Left ventricle myocardium inferior (tissue), 1 donor: ENCODE results near the gene LMBR1L. TPM values are rescaled to one million over a fixed set of nuclear protein-coding genes. Genes with fewer than 3 reads are reported as not detected.
"Not testable (repeated sequence)": the region's sequence is repeated elsewhere in the genome, so short reads cannot be mapped to it uniquely, and the experiment has no call there.

Source experiments
- DNase-seq: peaks from one replicate; pipeline ENCODE4 v3.0.0-alpha.2; 2020
- H3K27ac ChIP-seq: fragments of 200-600 bp; replicated peaks from 2 replicates; pipeline ENCODE4 v1.8.0; 2021
- H3K27me3 ChIP-seq: fragments of 200-600 bp; 2 replicates; pipeline ENCODE4 v1.8.0; 2021; ENCODE audit warnings: low read depth
- H3K36me3 ChIP-seq: fragments of 200-600 bp; 2 replicates; pipeline ENCODE4 v1.8.0; 2021
- H3K4me1 ChIP-seq: fragments of 200-600 bp; 2 replicates; pipeline ENCODE4 v1.8.0; 2021
- H3K4me3 ChIP-seq: fragments of 200-600 bp; 2 replicates; pipeline ENCODE4 v1.8.0; 2021; ENCODE audit warnings: mild to moderate bottlenecking, moderate library complexity
- H3K9me3 ChIP-seq: fragments of 200-600 bp; replicated peaks from 2 replicates; pipeline ENCODE4 v1.8.0; 2021
- intact Hi-C: fragments of 100-400 bp; cut with micrococcal nuclease; formaldehyde crosslinking; loops from one replicate; pipeline ENCODE4 v1.11.0; 2022
- total RNA-seq: library from RNA; stranded (reverse); fragmentation: NEBNext Ultra II Directional; extraction: Animal tissue kit (Norgen Biotek cat#: 25700); gene quantifications from one replicate; pipeline ENCODE4 v1.2.1, GENCODE V29; 2021
- TF ChIP-seq, protein P1 (sequence below): fragments of 200-600 bp; IDR thresholded peaks from 2 replicates; pipeline ENCODE4 v1.8.0; 2021; ENCODE audit warnings: antibody characterized with exemption, mild to moderate bottlenecking, borderline replicate concordance
- donor health status: DM: no; HTN: yes; CAD: no; lungs with severe emphysema.

LMBR1L gene
- total RNA-seq, 1 donor from 2014 or later: 27.5 TPM

DNA sequence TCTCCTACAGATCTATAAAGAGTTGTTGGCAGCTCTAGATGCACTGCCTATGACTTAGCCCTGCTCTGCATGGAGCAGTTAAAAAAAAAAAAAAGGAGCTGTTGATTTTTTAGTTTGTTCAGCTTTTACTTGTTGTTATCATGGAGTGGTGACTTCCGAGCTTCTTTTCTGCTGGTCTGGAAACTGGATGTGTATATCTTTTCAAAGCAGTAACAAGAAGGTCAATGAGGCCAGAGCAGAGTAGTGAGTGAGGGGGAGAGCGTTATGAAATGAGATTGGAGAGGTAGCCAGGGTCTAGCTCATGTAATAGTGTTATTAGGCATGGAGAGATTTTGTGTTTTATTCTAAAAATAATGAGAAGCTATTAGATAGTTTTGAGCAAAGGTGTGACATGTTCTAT is 33.7 kb upstream of the LMBR1L start:
- intact Hi-C loops: no loop called here
- Histone ChIP-seq H3K4me1 (no peaks in the 10 kb centered on the region), H3K36me3 (no peaks in the 10 kb centered on the region), H3K4me3 (no peak overlapping the region), H3K27ac (no peak overlapping the region), H3K9me3 (no peaks in the 10 kb centered on the region), H3K27me3 (no peaks in the 10 kb centered on the region)
- TF ChIP-seq, protein P1, sequence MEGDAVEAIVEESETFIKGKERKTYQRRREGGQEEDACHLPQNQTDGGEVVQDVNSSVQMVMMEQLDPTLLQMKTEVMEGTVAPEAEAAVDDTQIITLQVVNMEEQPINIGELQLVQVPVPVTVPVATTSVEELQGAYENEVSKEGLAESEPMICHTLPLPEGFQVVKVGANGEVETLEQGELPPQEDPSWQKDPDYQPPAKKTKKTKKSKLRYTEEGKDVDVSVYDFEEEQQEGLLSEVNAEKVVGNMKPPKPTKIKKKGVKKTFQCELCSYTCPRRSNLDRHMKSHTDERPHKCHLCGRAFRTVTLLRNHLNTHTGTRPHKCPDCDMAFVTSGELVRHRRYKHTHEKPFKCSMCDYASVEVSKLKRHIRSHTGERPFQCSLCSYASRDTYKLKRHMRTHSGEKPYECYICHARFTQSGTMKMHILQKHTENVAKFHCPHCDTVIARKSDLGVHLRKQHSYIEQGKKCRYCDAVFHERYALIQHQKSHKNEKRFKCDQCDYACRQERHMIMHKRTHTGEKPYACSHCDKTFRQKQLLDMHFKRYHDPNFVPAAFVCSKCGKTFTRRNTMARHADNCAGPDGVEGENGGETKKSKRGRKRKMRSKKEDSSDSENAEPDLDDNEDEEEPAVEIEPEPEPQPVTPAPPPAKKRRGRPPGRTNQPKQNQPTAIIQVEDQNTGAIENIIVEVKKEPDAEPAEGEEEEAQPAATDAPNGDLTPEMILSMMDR: no peak
- no peak for DNase-seq

DNA sequence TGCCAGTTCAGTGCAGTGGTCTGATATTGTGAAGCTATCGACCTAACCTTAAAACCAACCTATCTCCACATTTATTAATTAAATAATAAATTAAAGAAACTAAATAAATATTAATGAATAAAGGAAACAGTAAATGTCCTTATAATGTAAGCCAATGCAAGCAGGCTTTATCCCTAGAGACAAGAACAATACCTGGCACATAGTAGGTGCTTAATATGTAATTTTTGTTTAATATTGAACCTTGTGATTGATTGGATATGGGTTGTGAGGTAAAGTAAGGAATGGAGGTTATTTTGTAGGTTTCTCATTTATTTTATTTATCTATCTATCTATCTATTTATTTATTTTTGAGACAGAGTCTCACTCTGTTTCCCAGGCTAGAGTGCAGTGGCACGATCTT is 28.4 kb upstream of the LMBR1L start:
- no peak overlapping the region for H3K4me3 ChIP-seq
- TF ChIP-seq, protein P1: no peak
- DNase-seq: no peak
- H3K36me3 ChIP-seq: no peaks in the 10 kb centered on the region
- intact Hi-C loops: no loop called here
- H3K4me1 ChIP-seq: no peaks in the 10 kb centered on the region
- no peaks in the 10 kb centered on the region for H3K27me3 ChIP-seq
- no peaks in the 10 kb centered on the region for H3K9me3 ChIP-seq
- H3K27ac ChIP-seq: no peak overlapping the region

DNA sequence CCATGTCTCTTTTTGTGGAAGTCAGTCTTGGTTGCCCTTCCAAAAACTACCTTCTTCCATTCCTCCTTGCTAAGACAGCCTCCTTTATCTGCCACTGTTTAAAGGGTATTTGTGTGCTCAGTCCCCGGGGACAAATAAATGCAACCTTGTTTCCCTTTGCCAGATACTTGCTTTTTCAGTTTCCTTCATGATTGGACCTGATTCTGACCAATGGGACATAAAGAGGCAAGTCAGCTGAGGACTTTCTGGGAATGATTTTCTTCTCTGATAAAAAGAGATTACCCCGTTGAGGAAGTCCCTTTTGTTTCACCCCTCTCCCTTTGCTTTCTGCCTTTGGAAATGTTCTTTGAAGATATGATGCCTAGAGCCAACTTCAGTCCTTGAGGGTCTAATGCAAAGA is 27.9 kb upstream of the LMBR1L start:
- Histone ChIP-seq H3K36me3 (no peaks in the 10 kb centered on the region), H3K27ac (no peak overlapping the region), H3K9me3 (no peaks in the 10 kb centered on the region), H3K4me1 (peaks cover 3% of the 10 kb centered on the region), H3K27me3 (no peaks in the 10 kb centered on the region), H3K4me3 (no peak overlapping the region)
- no peak for DNase-seq
- intact Hi-C loops: no loop called here
- TF ChIP-seq, protein P1: no peak

DNA sequence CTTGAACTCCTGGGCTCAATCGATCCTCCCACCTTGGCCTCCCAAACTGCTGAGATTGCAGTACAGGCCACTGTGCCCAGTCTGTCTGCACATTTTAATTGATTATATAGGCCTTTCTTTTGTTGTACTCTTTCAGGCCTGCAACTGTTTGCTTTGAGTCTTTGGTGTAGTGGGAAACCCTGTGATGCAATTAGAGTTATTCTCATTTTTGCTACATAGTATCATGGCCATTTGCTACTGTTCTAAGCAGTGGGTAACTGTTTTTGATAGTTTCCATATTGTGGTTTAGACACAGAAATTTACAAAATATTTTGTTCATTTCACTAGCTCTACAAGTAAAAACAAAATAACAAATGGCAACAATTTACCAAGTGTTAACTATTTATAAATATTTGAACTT is 26.8 kb upstream of the LMBR1L start:
- Histone ChIP-seq H3K27me3 (no peaks in the 10 kb centered on the region), H3K27ac (no peak overlapping the region), H3K4me1 (peaks cover 14% of the 10 kb centered on the region), H3K9me3 (no peaks in the 10 kb centered on the region), H3K36me3 (no peaks in the 10 kb centered on the region), H3K4me3 (no peak overlapping the region)
- intact Hi-C loops: no loop called here
- TF ChIP-seq, protein P1: no peak
- DNase-seq: no peak

DNA sequence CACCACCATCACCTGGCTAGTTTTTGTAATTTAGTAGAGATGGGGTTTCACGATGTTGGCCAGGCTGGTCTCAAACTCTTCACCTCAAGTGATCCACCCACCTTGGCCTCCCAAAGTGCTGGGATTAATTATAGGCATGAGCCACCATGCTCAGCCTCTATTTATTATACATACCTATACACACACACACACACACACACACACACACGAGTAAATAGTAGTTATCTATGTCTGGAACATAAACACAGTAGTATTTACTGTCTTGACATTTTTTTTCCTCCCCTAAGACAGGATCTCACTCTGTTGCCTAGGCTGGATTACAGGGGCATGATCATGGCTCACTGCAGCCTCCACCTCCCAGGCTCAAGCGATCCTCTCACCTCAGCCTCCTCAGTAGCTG is 26.4 kb upstream of the LMBR1L start:
- H3K27ac ChIP-seq, H3K27me3 ChIP-seq, DNase-seq, intact Hi-C loops, H3K4me3 ChIP-seq, H3K9me3 ChIP-seq, H3K36me3 ChIP-seq: not testable (repeated sequence)
- H3K4me1 ChIP-seq: peaks cover 19% of the 10 kb centered on the region

DNA sequence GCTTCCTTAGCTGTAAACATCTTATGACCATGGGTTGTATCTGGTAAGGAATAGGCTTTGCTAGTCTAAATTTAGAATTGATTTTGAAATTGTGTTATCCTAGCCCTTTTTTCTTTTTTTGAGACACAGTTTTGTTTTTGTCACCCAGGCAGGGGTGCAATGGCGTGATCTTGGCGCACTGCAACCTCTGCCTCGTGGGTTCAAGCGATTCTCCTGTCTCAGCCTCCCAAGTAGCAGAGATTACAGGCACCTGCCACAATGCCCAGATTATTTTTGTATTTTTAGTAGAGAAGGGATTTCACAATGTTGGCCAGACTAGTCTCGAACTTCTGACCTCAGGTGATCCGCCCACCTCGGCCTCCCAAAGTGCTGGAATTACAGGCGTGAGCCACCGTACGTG is 22.9 kb upstream of the LMBR1L start:
- intact Hi-C loops: no loop called here
- Histone ChIP-seq H3K4me1 (peaks cover 48% of the 10 kb centered on the region), H3K36me3 (peaks cover 14% of the 10 kb centered on the region), H3K4me3 (no peak overlapping the region), H3K9me3 (no peaks in the 10 kb centered on the region), H3K27me3 (no peaks in the 10 kb centered on the region), H3K27ac (peak overlapping the region; percentile 100)
- no peak for DNase-seq
- TF ChIP-seq, protein P1: no peak
